ENCODE data around the gene EXOSC5. TPM values are rescaled to one million over a fixed set of nuclear protein-coding genes. Genes with fewer than 3 reads are reported as not detected.

The EXOSC5 gene
- total and polyA plus RNA-seq, 9 of the 15 experiments (the other 6 are each of a cell fraction or from before 2014, with no cell fraction given), result 10.9 to 75.5 (median 37.8) TPM

DNA sequence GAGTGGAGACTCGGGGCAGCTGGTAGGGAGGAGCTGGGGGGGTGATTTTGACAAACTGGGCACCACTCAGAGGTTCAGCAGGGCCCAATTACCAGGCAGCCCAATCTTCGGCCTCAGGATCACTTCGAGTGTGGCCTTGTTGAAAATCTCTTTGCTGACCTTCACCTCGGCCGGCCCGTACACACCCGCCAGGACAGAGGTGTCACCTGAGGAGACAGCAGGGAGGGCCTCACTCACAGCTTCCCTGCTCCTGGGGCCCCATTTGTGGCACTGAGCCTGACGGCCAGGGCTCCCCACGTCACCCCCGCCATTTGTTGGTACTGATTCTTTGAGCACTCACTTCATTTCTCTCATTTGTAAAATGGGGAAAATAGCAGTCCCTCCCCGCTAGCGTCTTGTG, 4.4 kb downstream of the EXOSC5 start (continued):
- TF ChIP-seq, protein P1, sequence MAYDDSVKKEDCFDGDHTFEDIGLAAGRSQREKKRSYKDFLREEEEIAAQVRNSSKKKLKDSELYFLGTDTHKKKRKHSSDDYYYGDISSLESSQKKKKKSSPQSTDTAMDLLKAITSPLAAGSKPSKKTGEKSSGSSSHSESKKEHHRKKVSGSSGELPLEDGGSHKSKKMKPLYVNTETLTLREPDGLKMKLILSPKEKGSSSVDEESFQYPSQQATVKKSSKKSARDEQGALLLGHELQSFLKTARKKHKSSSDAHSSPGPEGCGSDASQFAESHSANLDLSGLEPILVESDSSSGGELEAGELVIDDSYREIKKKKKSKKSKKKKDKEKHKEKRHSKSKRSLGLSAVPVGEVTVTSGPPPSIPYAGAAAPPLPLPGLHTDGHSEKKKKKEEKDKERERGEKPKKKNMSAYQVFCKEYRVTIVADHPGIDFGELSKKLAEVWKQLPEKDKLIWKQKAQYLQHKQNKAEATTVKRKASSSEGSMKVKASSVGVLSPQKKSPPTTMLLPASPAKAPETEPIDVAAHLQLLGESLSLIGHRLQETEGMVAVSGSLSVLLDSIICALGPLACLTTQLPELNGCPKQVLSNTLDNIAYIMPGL (CRISPR knock-in tag; IDR thresholded peaks at IDR 0.05), result no peak
- TF ChIP-seq GTF2F1 (IDR thresholded peaks at IDR 0.05; ENCODE audit: low read depth, low read length) (no peak), ZNF77 (CRISPR knock-in tag; IDR thresholded peaks at IDR 0.05) (no peak), XRCC4 (IDR thresholded peaks at IDR 0.05; ENCODE audit: extremely low read depth, insufficient read depth, insufficient read length) (no peak), RAD21 (CRISPR knock-in tag; conservative IDR thresholded peaks at IDR 0.05 in 1 of 2, IDR thresholded peaks at IDR 0.05 in 1 of 2) (no peak), ILK (tag; IDR thresholded peaks at IDR 0.05; ENCODE audit: borderline replicate concordance, low read depth) (no peak), RCOR1 (IDR thresholded peaks at IDR 0.05; ENCODE audit: borderline replicate concordance in 1 of 2, low read depth in 2 of 2, low read length in 2 of 2) (no peak)
- TF ChIP-seq, protein P2, sequence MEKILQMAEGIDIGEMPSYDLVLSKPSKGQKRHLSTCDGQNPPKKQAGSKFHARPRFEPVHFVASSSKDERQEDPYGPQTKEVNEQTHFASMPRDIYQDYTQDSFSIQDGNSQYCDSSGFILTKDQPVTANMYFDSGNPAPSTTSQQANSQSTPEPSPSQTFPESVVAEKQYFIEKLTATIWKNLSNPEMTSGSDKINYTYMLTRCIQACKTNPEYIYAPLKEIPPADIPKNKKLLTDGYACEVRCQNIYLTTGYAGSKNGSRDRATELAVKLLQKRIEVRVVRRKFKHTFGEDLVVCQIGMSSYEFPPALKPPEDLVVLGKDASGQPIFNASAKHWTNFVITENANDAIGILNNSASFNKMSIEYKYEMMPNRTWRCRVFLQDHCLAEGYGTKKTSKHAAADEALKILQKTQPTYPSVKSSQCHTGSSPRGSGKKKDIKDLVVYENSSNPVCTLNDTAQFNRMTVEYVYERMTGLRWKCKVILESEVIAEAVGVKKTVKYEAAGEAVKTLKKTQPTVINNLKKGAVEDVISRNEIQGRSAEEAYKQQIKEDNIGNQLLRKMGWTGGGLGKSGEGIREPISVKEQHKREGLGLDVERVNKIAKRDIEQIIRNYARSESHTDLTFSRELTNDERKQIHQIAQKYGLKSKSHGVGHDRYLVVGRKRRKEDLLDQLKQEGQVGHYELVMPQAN (IDR thresholded peaks at IDR 0.05; ENCODE audit: borderline replicate concordance), result no peak
- TF ChIP-seq, protein P3, sequence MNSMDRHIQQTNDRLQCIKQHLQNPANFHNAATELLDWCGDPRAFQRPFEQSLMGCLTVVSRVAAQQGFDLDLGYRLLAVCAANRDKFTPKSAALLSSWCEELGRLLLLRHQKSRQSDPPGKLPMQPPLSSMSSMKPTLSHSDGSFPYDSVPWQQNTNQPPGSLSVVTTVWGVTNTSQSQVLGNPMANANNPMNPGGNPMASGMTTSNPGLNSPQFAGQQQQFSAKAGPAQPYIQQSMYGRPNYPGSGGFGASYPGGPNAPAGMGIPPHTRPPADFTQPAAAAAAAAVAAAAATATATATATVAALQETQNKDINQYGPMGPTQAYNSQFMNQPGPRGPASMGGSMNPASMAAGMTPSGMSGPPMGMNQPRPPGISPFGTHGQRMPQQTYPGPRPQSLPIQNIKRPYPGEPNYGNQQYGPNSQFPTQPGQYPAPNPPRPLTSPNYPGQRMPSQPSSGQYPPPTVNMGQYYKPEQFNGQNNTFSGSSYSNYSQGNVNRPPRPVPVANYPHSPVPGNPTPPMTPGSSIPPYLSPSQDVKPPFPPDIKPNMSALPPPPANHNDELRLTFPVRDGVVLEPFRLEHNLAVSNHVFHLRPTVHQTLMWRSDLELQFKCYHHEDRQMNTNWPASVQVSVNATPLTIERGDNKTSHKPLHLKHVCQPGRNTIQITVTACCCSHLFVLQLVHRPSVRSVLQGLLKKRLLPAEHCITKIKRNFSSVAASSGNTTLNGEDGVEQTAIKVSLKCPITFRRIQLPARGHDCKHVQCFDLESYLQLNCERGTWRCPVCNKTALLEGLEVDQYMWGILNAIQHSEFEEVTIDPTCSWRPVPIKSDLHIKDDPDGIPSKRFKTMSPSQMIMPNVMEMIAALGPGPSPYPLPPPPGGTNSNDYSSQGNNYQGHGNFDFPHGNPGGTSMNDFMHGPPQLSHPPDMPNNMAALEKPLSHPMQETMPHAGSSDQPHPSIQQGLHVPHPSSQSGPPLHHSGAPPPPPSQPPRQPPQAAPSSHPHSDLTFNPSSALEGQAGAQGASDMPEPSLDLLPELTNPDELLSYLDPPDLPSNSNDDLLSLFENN (IDR thresholded peaks at IDR 0.05; ENCODE audit: low read depth in 2 of 2, low read length in 2 of 2), result no peak
